ENCODE data around the gene PLSCR5.

The PLSCR5 gene

GRCh38 chr3:146581951-146582467 lies 23.1 kb downstream of the PLSCR5 start:
- DNase-seq = no peak

- no peak for DNase-seq
Measured at GRCh38 chr3:146581080-146581601, 24.0 kb downstream of the PLSCR5 start.

- peak; percentile 26 for DNase-seq
Measured at GRCh38 chr3:146577662-146578061, 27.5 kb downstream of the PLSCR5 start.

- no peak for DNase-seq
Measured at GRCh38 chr3:146575636-146576035, 29.5 kb downstream of the PLSCR5 start.

- no peak for DNase-seq
Measured at GRCh38 chr3:146574173-146574572, 31.0 kb downstream of the PLSCR5 start.

GRCh38 chr3:146569314-146569713 lies 35.8 kb downstream of the PLSCR5 start:
- DNase-seq = no peak

GRCh38 chr3:146566138-146566537 lies 39.0 kb downstream of the PLSCR5 start:
- DNase-seq = no peak

GRCh38 chr3:146561879-146562278 lies 43.3 kb downstream of the PLSCR5 start:
- DNase-seq = no peak

GRCh38 chr3:146561463-146561862 lies 43.7 kb downstream of the PLSCR5 start:
- DNase-seq = no peak

- DNase-seq = no peak
Measured at GRCh38 chr3:146560678-146561077, 44.5 kb downstream of the PLSCR5 start.

- DNase-seq = no peak
Measured at GRCh38 chr3:146559388-146559787, 45.8 kb downstream of the PLSCR5 start.

GRCh38 chr3:146558781-146559180 lies 46.4 kb downstream of the PLSCR5 start:
- no peak for DNase-seq

- DNase-seq = no peak
Measured at GRCh38 chr3:146557745-146558144, 47.4 kb downstream of the PLSCR5 start.

- no peak for DNase-seq
Measured at GRCh38 chr3:146555311-146555710, 49.8 kb downstream of the PLSCR5 start.

GRCh38 chr3:146554151-146554760 lies 50.9 kb downstream of the PLSCR5 start:
- no peak for DNase-seq

- DNase-seq = no peak
Measured at GRCh38 chr3:146550743-146551510, 54.2 kb downstream of the PLSCR5 start.

GRCh38 chr3:146550070-146550615 lies 55.0 kb downstream of the PLSCR5 start:
- no peak for DNase-seq

- DNase-seq = no peak
Measured at GRCh38 chr3:146547235-146547835, 57.8 kb downstream of the PLSCR5 start.

- no peak for DNase-seq
Measured at GRCh38 chr3:146546366-146546965, 58.7 kb downstream of the PLSCR5 start.

- DNase-seq = no peak
Measured at GRCh38 chr3:146544929-146545528, 60.1 kb downstream of the PLSCR5 start.

GRCh38 chr3:146544002-146544928 lies 60.9 kb downstream of the PLSCR5 start, which contains the start of gene PLSCR1:
Gene PLSCR1, minus strand, starts transcription at chr3:146544607. Its CDS starts 8,055 bp downstream, at chr3:146536552.
- DNase-seq = peak; percentile 95

All from NCI-H774 (cell line).